GM23248 (cell line): Measurements from ENCODE around the gene PRRC1. TPM values are rescaled to one million over a fixed set of nuclear protein-coding genes. Genes with fewer than 3 reads are reported as not detected.

Source experiments
- DNase-seq: peaks from one replicate; pipeline ENCODE4 v3.0.0-alpha.2; 2015
- H2AFZ ChIP-seq: fragments of 200-600 bp; sonication (generic); 2 replicates; pipeline ENCODE4 v1.6.1; 2016; ENCODE audit warnings: antibody characterized with exemption
- H3F3A ChIP-seq: fragments of 200-600 bp; sonication (generic); 2 replicates; pipeline ENCODE4 v1.6.1; 2016; ENCODE audit warnings: mild to moderate bottlenecking, antibody characterized with exemption, mixed run types; ENCODE audit not compliant: insufficient read depth
- H3K27ac ChIP-seq: fragments of 200-600 bp; sonication (generic); 2 replicates; pipeline ENCODE4 v1.5.1; 2016; ENCODE audit warnings: mild to moderate bottlenecking
- H3K27me3 ChIP-seq: fragments of 200-600 bp; sonication (generic); replicated peaks from 2 replicates; pipeline ENCODE4 v1.6.1; 2016; ENCODE audit warnings: mild to moderate bottlenecking; ENCODE audit not compliant: insufficient read depth
- H3K36me3 ChIP-seq: fragments of 200-600 bp; sonication (generic); 2 replicates; pipeline ENCODE4 v1.6.1; 2016; ENCODE audit warnings: low read depth, mild to moderate bottlenecking
- H3K4me1 ChIP-seq: fragments of 200-600 bp; sonication (generic); 2 replicates; pipeline ENCODE4 v1.6.1; 2016; ENCODE audit warnings: mild to moderate bottlenecking; ENCODE audit not compliant: insufficient read depth
- H3K4me2 ChIP-seq: fragments of 200-600 bp; sonication (generic); one replicate; pipeline ENCODE4 v1.6.1; 2016; ENCODE audit warnings: mild to moderate bottlenecking; ENCODE audit not compliant: unreplicated experiment
- H3K4me3 ChIP-seq: fragments of 200-600 bp; sonication (generic); 2 replicates; pipeline ENCODE4 v1.5.1; 2016; ENCODE audit warnings: mild to moderate bottlenecking
- H3K79me2 ChIP-seq: fragments of 200-600 bp; sonication (generic); 2 replicates; pipeline ENCODE4 v1.6.1; 2016; ENCODE audit warnings: mild to moderate bottlenecking; ENCODE audit not compliant: insufficient read depth
- H3K9ac ChIP-seq: fragments of 200-600 bp; sonication (generic); 2 replicates; pipeline ENCODE4 v1.6.1; 2016; ENCODE audit warnings: mild to moderate bottlenecking
- H3K9me2 ChIP-seq: fragments of 200-600 bp; sonication (generic); 2 replicates; pipeline ENCODE4 v1.6.1; 2016; ENCODE audit warnings: mixed run types, mild to moderate bottlenecking, moderate library complexity; ENCODE audit not compliant: insufficient read depth
- H3K9me3 ChIP-seq: fragments of 200-600 bp; sonication (generic); one replicate; pipeline ENCODE4 v1.6.1; 2017; ENCODE audit warnings: low read depth
- H4K20me1 ChIP-seq: fragments of 200-600 bp; sonication (generic); 2 replicates; pipeline ENCODE4 v1.6.0; 2016; ENCODE audit not compliant: insufficient read depth
- EZH2 ChIP-seq: fragments of 200-600 bp; sonication (generic); IDR thresholded peaks from 2 replicates; pipeline ENCODE4 v1.6.1; 2018; ENCODE audit warnings: antibody characterized with exemption, mild to moderate bottlenecking; ENCODE audit not compliant: insufficient read depth, poor library complexity, severe bottlenecking
- EZH2phosphoT487 ChIP-seq: fragments of 200-600 bp; sonication (generic); IDR thresholded peaks from 2 replicates; pipeline ENCODE4 v1.6.1; 2018; ENCODE audit warnings: antibody characterized with exemption, moderate library complexity, mild to moderate bottlenecking, low read depth; ENCODE audit not compliant: insufficient read depth
- WGBS, 2 experiments: methylation state at CpG; one replicate each; pipeline ENCODE4 v1.1.6; 2015 to 2017; ENCODE audit warnings: low lambda C conversion rate in 2 of 2, low coverage in 1 of 2; ENCODE audit errors: missing lambda C conversion rate in 2 of 2; 5-methylcytosine and 5-hydroxymethylcytosine counted together
- in situ Hi-C: fragments of 300-500 bp; cut with MboI; formaldehyde crosslinking; loops from 2 replicates; pipeline ENCODE4 v1.15.0; 2020
- polyA plus RNA-seq: library from polyadenylated mRNA; unstranded; fragments of >200 nt; fragmentation: Nextera tagmentation; extraction: Ambion mirVana; gene quantifications from 2 replicates; pipeline ENCODE4 v1.2.1, GENCODE V29; 2016
- total RNA-seq: library from RNA; depleted of rRNA; stranded (reverse); fragments of >200 nt; shearing (Covaris generic); gene quantifications from 2 replicates; pipeline ENCODE4 v1.2.3, GENCODE V29; 2014; rRNA removed

The PRRC1 gene
- total and polyA plus RNA-seq, 2 experiments from 2014 or later, result 61.2 to 66.1 TPM

DNA sequence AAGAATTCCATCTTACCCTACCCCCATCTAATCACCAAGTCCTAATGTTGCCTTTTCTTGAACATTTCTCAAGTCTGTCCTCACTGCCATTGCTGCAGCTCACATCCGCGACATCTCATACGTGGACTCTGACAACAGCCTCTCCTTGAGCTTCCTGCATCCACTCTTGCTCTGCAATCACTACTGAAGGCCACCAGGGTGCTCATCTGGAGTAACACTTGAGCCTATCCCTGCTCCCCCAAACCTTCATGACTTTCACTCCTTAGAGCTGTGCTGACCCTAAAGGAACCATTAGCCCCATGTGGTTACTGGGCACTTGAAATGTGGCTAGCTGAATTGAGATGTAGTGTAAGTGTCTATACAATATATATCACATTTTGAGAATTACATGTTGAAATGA is 85.0 kb downstream of the PRRC1 start:
- no peak overlapping the region for H2AFZ ChIP-seq
- TF ChIP-seq EZH2 (no peak), EZH2phosphoT487 (no peak)
- no peaks in the 10 kb centered on the region for H3K9me2 ChIP-seq
- no peaks in the 10 kb centered on the region for H3K36me3 ChIP-seq
- in situ Hi-C loops, result no loop called here
- H3F3A ChIP-seq, result no peaks in the 10 kb centered on the region
- H3K4me2 ChIP-seq, result no peak overlapping the region
- no peak overlapping the region for H3K27ac ChIP-seq
- H3K9ac ChIP-seq, result no peak overlapping the region
- H3K9me3 ChIP-seq, result no peaks in the 10 kb centered on the region
- H3K27me3 ChIP-seq, result peaks cover 31% of the 10 kb centered on the region
- H4K20me1 ChIP-seq, result no peaks in the 10 kb centered on the region
- WGBS, 2 experiments, result 77 to 79% methylated on average over 3 of the region's 3 CpGs
- H3K4me1 ChIP-seq, result no peaks in the 10 kb centered on the region
- H3K79me2 ChIP-seq, result no peaks in the 10 kb centered on the region
- no peak for DNase-seq
- H3K4me3 ChIP-seq, result no peak overlapping the region

DNA sequence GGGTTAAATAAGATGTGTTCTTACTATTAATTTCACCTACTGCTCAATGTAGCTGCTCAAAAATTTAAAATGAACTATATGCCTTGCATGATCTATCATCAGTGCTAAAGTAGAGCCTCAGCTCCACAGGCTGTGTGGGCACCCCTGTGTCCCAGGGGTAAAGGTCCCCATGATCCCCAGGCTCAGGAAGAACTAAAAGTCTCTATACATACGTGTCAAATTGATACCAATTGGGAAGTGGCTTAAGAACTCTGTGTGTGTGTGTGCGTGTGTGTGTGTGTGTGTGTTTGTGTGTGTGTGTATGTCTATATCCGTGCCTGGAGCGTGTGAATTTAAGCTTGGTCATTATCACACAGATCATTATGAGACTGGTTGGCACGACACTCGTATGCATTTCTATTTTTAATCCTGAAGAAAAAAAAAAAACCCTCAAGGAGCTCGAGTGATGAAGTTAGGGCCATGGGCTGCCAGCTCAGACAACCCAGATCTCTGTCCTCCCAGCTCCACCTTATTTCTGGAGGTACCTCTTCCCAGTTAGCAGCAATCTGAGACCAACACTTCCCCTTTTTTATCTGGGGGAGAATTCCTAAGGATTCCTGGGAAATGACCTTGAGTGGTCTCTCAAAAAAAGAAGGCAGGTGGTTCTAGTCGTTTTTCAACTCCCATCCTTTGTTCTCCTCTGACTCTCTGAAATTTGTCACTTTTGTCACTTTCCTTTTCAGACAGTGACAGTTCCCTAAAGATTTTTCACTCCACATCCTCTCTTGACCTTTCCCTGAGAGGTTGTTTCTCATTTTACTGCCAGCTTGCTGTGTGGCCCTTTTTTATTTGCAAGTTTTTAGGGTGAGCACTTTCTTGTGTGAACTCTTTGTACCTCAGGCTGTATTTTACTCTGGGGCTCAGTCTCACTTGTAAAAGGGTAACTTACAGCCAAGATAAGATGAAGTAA is 85.7 kb downstream of the PRRC1 start:
- Histone ChIP-seq H3K9me2 (no peaks in the 10 kb centered on the region), H3K36me3 (no peaks in the 10 kb centered on the region), H3F3A (no peaks in the 10 kb centered on the region), H3K4me1 (no peaks in the 10 kb centered on the region), H3K79me2 (no peaks in the 10 kb centered on the region), H3K9me3 (no peaks in the 10 kb centered on the region), H3K9ac (no peak overlapping the region), H3K4me3 (no peak overlapping the region), H2AFZ (no peak overlapping the region), H3K27ac (no peak overlapping the region), H3K27me3 (peaks cover 31% of the 10 kb centered on the region), H3K4me2 (no peak overlapping the region), H4K20me1 (no peaks in the 10 kb centered on the region)
- in situ Hi-C loops, result no loop called here
- TF ChIP-seq EZH2phosphoT487 (no peak), EZH2 (no peak)
- 29 to 32% methylated on average over 8 of the region's 8 CpGs for WGBS, 2 experiments
- DNase-seq, result no peak

Other genes starting within 250 kb of the PRRC1 start
- not detected in 2 replicates for gene MEGF10, start 226.8 kb upstream of the PRRC1 start, total RNA-seq
- gene MEGF10, start 226.8 kb upstream of the PRRC1 start, polyA plus RNA-seq, result not detected in 2 replicates
- not detected in 2 replicates for gene CTXN3, start 131.4 kb downstream of the PRRC1 start, total RNA-seq
- gene CTXN3, start 131.4 kb downstream of the PRRC1 start, polyA plus RNA-seq, result not detected in 2 replicates
- not detected in 2 replicates for gene CCDC192, start 185.8 kb downstream of the PRRC1 start, total RNA-seq
- gene CCDC192, start 185.8 kb downstream of the PRRC1 start, polyA plus RNA-seq, result 0.30 and 0.40 TPM in 2 replicates